Activated CD8-positive, alpha-beta memory T cell treated with anti-CD3 and anti-CD28 coated beads, Interleukin-2, amount 10 ng/mL, durations not matched to agents 7 days and 5 days (primary cell): ENCODE measurements around the gene SSU72. TPM values are rescaled to one million over a fixed set of nuclear protein-coding genes. Genes with fewer than 3 reads are reported as not detected.

Source experiments
- ATAC-seq: fragments of 150-1000 bp; cut with Tn5 transposase; one replicate; pipeline ENCODE4 v1.10.0; 2021; ENCODE audit warnings: moderate library complexity
- CTCF ChIA-PET: fragments of 350-600 bp; sonication (Branson Sonifier 250); formaldehyde crosslinking; loops from one replicate; lab custom pipeline; 2021; ENCODE audit warnings: antibody characterized with exemption; lab: Charles Lee
- DNase-seq: peaks from one replicate; pipeline ENCODE4 v3.0.0-alpha.2; 2020
- H3K27ac Mint-ChIP-seq: one replicate; pipeline ENCODE4 v1.8.0; 2021; ENCODE audit warnings: mild to moderate bottlenecking, mixed read lengths
- H3K27me3 Mint-ChIP-seq: one replicate; pipeline ENCODE4 v1.8.0; 2021; ENCODE audit warnings: mixed read lengths
- H3K36me3 Mint-ChIP-seq: one replicate; pipeline ENCODE4 v1.8.0; 2021; ENCODE audit warnings: mild to moderate bottlenecking, mixed read lengths
- H3K4me1 Mint-ChIP-seq: one replicate; pipeline ENCODE4 v1.8.0; 2021; ENCODE audit warnings: mixed read lengths
- H3K4me3 Mint-ChIP-seq: one replicate; pipeline ENCODE4 v1.8.0; 2021; ENCODE audit warnings: mild to moderate bottlenecking, moderate library complexity, mixed read lengths
- H3K9me3 Mint-ChIP-seq: one replicate; pipeline ENCODE4 v1.8.0; 2022; ENCODE audit warnings: low read depth, mixed read lengths
- total RNA-seq, 2 experiments: library from RNA; stranded (reverse); gene quantifications; one replicate each; pipeline ENCODE4 v1.2.3, GENCODE V29; 2021

SSU72 gene
- 100 to 1,000 TPM; 114 to 132 TPM for total RNA-seq

GRCh38 chr1:1574721-1575537 lies at the start of gene SSU72:
SSU72 (minus strand) TSS chr1:1574863; CDS start chr1:1574557, 306 bp downstream.
- peak; percentile 95 for DNase-seq
- Mint-ChIP-seq H3K9me3 (no peaks in the 10 kb centered on the region), H3K36me3 (peaks cover 11% of the 10 kb centered on the region), H3K4me1 (peaks cover 28% of the 10 kb centered on the region), H3K27me3 (peaks cover 8% of the 10 kb centered on the region), H3K4me3 (peak within 1 kb of the TSS; percentile 94), H3K27ac (peak within 1 kb of the TSS; percentile 98)
- CTCF ChIA-PET = interaction anchor here (1.0 to 1.1 kb wide), 2 partner anchors 22 to 41 kb away, joined by 3 to 4 read pairs; partner anchors contain the start of gene MIB2
- peak; percentile 90 for ATAC-seq

- DNase-seq (no peak), ATAC-seq (no peak)
- H3K27me3 Mint-ChIP-seq = no peaks in the 10 kb centered on the region
- CTCF ChIA-PET = no interaction called here
- H3K4me3 Mint-ChIP-seq = no peak overlapping the region
- no peak overlapping the region for H3K27ac Mint-ChIP-seq
- no peaks in the 10 kb centered on the region for H3K9me3 Mint-ChIP-seq
- no peaks in the 10 kb centered on the region for H3K36me3 Mint-ChIP-seq
- no peaks in the 10 kb centered on the region for H3K4me1 Mint-ChIP-seq
These were observed 49.2 kb upstream of the SSU72 start for GRCh38 chr1:1623631-1624442.

GRCh38 chr1:1623181-1623630 lies 48.5 kb upstream of the SSU72 start:
- no peak overlapping the region for H3K4me3 Mint-ChIP-seq
- no peaks in the 10 kb centered on the region for H3K9me3 Mint-ChIP-seq
- H3K36me3 Mint-ChIP-seq = no peaks in the 10 kb centered on the region
- ATAC-seq (no peak), DNase-seq (no peak)
- no peaks in the 10 kb centered on the region for H3K27me3 Mint-ChIP-seq
- H3K27ac Mint-ChIP-seq = no peak overlapping the region
- CTCF ChIA-PET = no interaction called here
- H3K4me1 Mint-ChIP-seq = no peaks in the 10 kb centered on the region

GRCh38 chr1:1622788-1623094 lies 48.1 kb upstream of the SSU72 start:
- CTCF ChIA-PET = no interaction called here
- Mint-ChIP-seq H3K36me3 (no peaks in the 10 kb centered on the region), H3K27me3 (no peaks in the 10 kb centered on the region), H3K4me1 (no peaks in the 10 kb centered on the region), H3K27ac (no peak overlapping the region), H3K9me3 (no peaks in the 10 kb centered on the region), H3K4me3 (no peak overlapping the region)
- DNase-seq (no peak), ATAC-seq (no peak)

GRCh38 chr1:1622010-1622787 lies 47.5 kb upstream of the SSU72 start:
- no peaks in the 10 kb centered on the region for H3K36me3 Mint-ChIP-seq
- no peak overlapping the region for H3K4me3 Mint-ChIP-seq
- no peaks in the 10 kb centered on the region for H3K9me3 Mint-ChIP-seq
- ATAC-seq (no peak), DNase-seq (no peak)
- no peaks in the 10 kb centered on the region for H3K27me3 Mint-ChIP-seq
- CTCF ChIA-PET = no interaction called here
- H3K27ac Mint-ChIP-seq = no peak overlapping the region
- H3K4me1 Mint-ChIP-seq = peaks cover 5% of the 10 kb centered on the region

- ATAC-seq = no peak
- H3K9me3 Mint-ChIP-seq = no peaks in the 10 kb centered on the region
- no peak overlapping the region for H3K4me3 Mint-ChIP-seq
- CTCF ChIA-PET = no interaction called here
- H3K36me3 Mint-ChIP-seq = no peaks in the 10 kb centered on the region
- H3K27ac Mint-ChIP-seq = no peak overlapping the region
- no peak for DNase-seq
- H3K27me3 Mint-ChIP-seq = no peaks in the 10 kb centered on the region
- peaks cover 12% of the 10 kb centered on the region for H3K4me1 Mint-ChIP-seq
These were observed 46.7 kb upstream of the SSU72 start for GRCh38 chr1:1621173-1622009.

- Mint-ChIP-seq H3K27ac (no peak overlapping the region), H3K9me3 (no peaks in the 10 kb centered on the region), H3K36me3 (no peaks in the 10 kb centered on the region), H3K27me3 (no peaks in the 10 kb centered on the region), H3K4me3 (no peak overlapping the region), H3K4me1 (peaks cover 13% of the 10 kb centered on the region)
- DNase-seq (no peak), ATAC-seq (no peak)
- CTCF ChIA-PET = interaction anchor here (1.1 kb wide), 1 partner anchor 8 kb away, joined by 3 read pairs; no protein-coding TSS in a partner anchor
These were observed 45.9 kb upstream of the SSU72 start for GRCh38 chr1:1620433-1621139.

- H3K4me3 Mint-ChIP-seq = no peak overlapping the region
- CTCF ChIA-PET = interaction anchor here (1.1 kb wide), 1 partner anchor 9 kb away, joined by 3 read pairs; no protein-coding TSS in a partner anchor
- no peaks in the 10 kb centered on the region for H3K9me3 Mint-ChIP-seq
- ATAC-seq (no peak), DNase-seq (no peak)
- no peaks in the 10 kb centered on the region for H3K27me3 Mint-ChIP-seq
- no peaks in the 10 kb centered on the region for H3K36me3 Mint-ChIP-seq
- H3K4me1 Mint-ChIP-seq = peaks cover 13% of the 10 kb centered on the region
- H3K27ac Mint-ChIP-seq = no peak overlapping the region
These were observed 45.3 kb upstream of the SSU72 start for GRCh38 chr1:1619917-1620361.

GRCh38 chr1:1618396-1619068 lies 43.9 kb upstream of the SSU72 start:
- H3K4me3 Mint-ChIP-seq = no peak overlapping the region
- H3K4me1 Mint-ChIP-seq = peaks cover 25% of the 10 kb centered on the region
- ATAC-seq = no peak
- no peaks in the 10 kb centered on the region for H3K9me3 Mint-ChIP-seq
- no peak for DNase-seq
- H3K27ac Mint-ChIP-seq = no peak overlapping the region
- H3K27me3 Mint-ChIP-seq = no peaks in the 10 kb centered on the region
- peaks cover 3% of the 10 kb centered on the region for H3K36me3 Mint-ChIP-seq
- CTCF ChIA-PET = no interaction called here

- H3K4me1 Mint-ChIP-seq = peaks cover 26% of the 10 kb centered on the region
- peaks cover 4% of the 10 kb centered on the region for H3K36me3 Mint-ChIP-seq
- H3K27ac Mint-ChIP-seq = no peak overlapping the region
- no peaks in the 10 kb centered on the region for H3K27me3 Mint-ChIP-seq
- ATAC-seq (no peak), DNase-seq (no peak)
- no peaks in the 10 kb centered on the region for H3K9me3 Mint-ChIP-seq
- CTCF ChIA-PET = no interaction called here
- peak overlapping the region; percentile 75 for H3K4me3 Mint-ChIP-seq
These were observed 43.3 kb upstream of the SSU72 start for GRCh38 chr1:1617925-1618324.

GRCh38 chr1:1617516-1617915 lies 42.9 kb upstream of the SSU72 start:
- CTCF ChIA-PET = interaction anchor here (4.9 kb wide), 1 partner anchor 12 kb away, joined by 30 read pairs; no protein-coding TSS in a partner anchor
- no peak for ATAC-seq
- Mint-ChIP-seq H3K27me3 (no peaks in the 10 kb centered on the region), H3K9me3 (no peaks in the 10 kb centered on the region), H3K4me3 (peak overlapping the region; percentile 75), H3K36me3 (peaks cover 4% of the 10 kb centered on the region), H3K4me1 (peaks cover 26% of the 10 kb centered on the region), H3K27ac (no peak overlapping the region)
- DNase-seq = no peak
